DND-41 (cell line): ENCODE data around the gene TSPYL6.

Experiments used
- ATAC-seq: fragments of 200-7000 bp; cut with Tn5 transposase; 3 replicates; pipeline ENCODE4 v1.9.1; 2021; ENCODE audit warnings: low read depth; ENCODE audit not compliant: insufficient read depth
- DNase-seq: peaks from one replicate; pipeline ENCODE4 v3.0.0-alpha.2; 2020
- H2AFZ ChIP-seq: 2 replicates; pipeline ENCODE4 v1.6.0; 2012; ENCODE audit warnings: low read depth, low read length
- H3K27ac ChIP-seq: 2 replicates; pipeline ENCODE4 v1.5.1; 2012; ENCODE audit warnings: low read length, inconsistent platforms
- H3K27me3 ChIP-seq: fragments of 200-600 bp; sonication (generic); 2 replicates; pipeline ENCODE4 v1.6.0; 2012; ENCODE audit warnings: low read length, mild to moderate bottlenecking, inconsistent platforms; ENCODE audit not compliant: insufficient read depth, poor library complexity
- H3K36me3 ChIP-seq: 2 replicates; pipeline ENCODE4 v1.5.1; 2012; ENCODE audit warnings: low read length, inconsistent platforms; ENCODE audit not compliant: insufficient read depth
- H3K4me1 ChIP-seq: 2 replicates; pipeline ENCODE4 v1.5.1; 2012; ENCODE audit warnings: mild to moderate bottlenecking, low read length; ENCODE audit not compliant: insufficient read depth
- H3K4me2 ChIP-seq: 2 replicates; pipeline ENCODE4 v1.6.0; 2012; ENCODE audit warnings: mild to moderate bottlenecking, moderate library complexity, low read length, inconsistent platforms; ENCODE audit not compliant: insufficient read depth
- H3K4me3 ChIP-seq, 2 experiments: fragments of 200-600 bp in 1 of 2; shearing (Covaris generic) in 1 of 2; 2 replicates each; pipeline ENCODE4 v1.5.1; 2012 to 2016; ENCODE audit warnings: inconsistent platforms in 2 of 2, low read length in 2 of 2, mild to moderate bottlenecking in 2 of 2, low read depth in 1 of 2, moderate library complexity in 1 of 2
- H3K79me2 ChIP-seq: 2 replicates; pipeline ENCODE4 v1.6.0; 2012; ENCODE audit warnings: low read length, inconsistent platforms; ENCODE audit not compliant: insufficient read depth
- H3K9ac ChIP-seq: 2 replicates; pipeline ENCODE4 v1.6.0; 2012; ENCODE audit warnings: low read depth, mild to moderate bottlenecking, inconsistent platforms, low read length, moderate library complexity
- H3K9me3 ChIP-seq: 2 replicates; pipeline ENCODE4 v1.5.1; 2012; ENCODE audit warnings: low read length, moderate library complexity, mild to moderate bottlenecking, inconsistent platforms; ENCODE audit not compliant: insufficient read depth, severe bottlenecking
- H4K20me1 ChIP-seq: 2 replicates; pipeline ENCODE4 v1.6.0; 2012; ENCODE audit warnings: low read length; ENCODE audit not compliant: insufficient read depth
- CTCF ChIP-seq: IDR thresholded peaks from 2 replicates; pipeline ENCODE4 v1.5.1; 2012; ENCODE audit warnings: borderline replicate concordance, low read length, moderate library complexity, mild to moderate bottlenecking; ENCODE audit not compliant: poor library complexity, severe bottlenecking; ENCODE audit errors: extremely low read depth
- EZH2 ChIP-seq: IDR thresholded peaks from 3 replicates; pipeline ENCODE4 v1.6.1; 2012; ENCODE audit warnings: borderline replicate concordance, low read depth, mild to moderate bottlenecking, moderate library complexity, low read length, inconsistent platforms; ENCODE audit not compliant: severe bottlenecking

Gene TSPYL6

DNA sequence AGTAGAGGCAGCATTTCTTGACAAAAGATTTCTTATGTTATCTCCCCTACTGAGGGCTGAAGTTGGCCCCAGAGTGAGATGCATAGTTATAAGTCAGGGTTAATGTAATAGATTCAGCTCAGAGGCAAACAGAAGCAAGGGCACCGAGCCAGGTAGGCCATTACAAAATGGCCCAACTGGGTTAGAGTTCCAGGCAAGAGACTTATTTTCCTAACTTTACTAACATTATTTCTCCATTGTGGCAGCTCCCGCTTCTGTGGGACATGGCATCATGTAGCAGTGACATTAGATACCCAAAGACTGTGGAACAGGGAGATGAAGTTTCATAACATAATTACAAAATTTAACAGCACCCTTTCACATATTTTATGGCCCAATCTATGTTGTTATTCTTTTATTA lies 27.1 kb downstream of the TSPYL6 start:
- Histone ChIP-seq H3K36me3 (no peaks in the 10 kb centered on the region), H3K9ac (no peak overlapping the region), H2AFZ (no peak overlapping the region), H3K27ac (no peak overlapping the region), H3K4me1 (no peaks in the 10 kb centered on the region), H3K9me3 (peaks cover 2% of the 10 kb centered on the region), H3K79me2 (no peaks in the 10 kb centered on the region), H3K4me3 (no peak overlapping the region), H4K20me1 (no peaks in the 10 kb centered on the region), H3K4me2 (no peak overlapping the region), H3K27me3 (no peaks in the 10 kb centered on the region)
- TF ChIP-seq EZH2 (no peak), CTCF (no peak)
- DNase-seq, result no peak
- ATAC-seq, result no peak

GRCh38 chr2:54227798-54228197 lies 28.2 kb downstream of the TSPYL6 start:
- H3K27me3 ChIP-seq, result no peaks in the 10 kb centered on the region
- no peak for ATAC-seq
- no peaks in the 10 kb centered on the region for H4K20me1 ChIP-seq
- no peaks in the 10 kb centered on the region for H3K79me2 ChIP-seq
- no peak overlapping the region for H2AFZ ChIP-seq
- H3K9ac ChIP-seq, result no peak overlapping the region
- no peak overlapping the region for H3K4me2 ChIP-seq
- H3K4me1 ChIP-seq, result no peaks in the 10 kb centered on the region
- TF ChIP-seq CTCF (no peak), EZH2 (no peak)
- no peaks in the 10 kb centered on the region for H3K36me3 ChIP-seq
- H3K9me3 ChIP-seq, result peaks cover 2% of the 10 kb centered on the region
- no peak overlapping the region for H3K4me3 ChIP-seq
- DNase-seq, result no peak
- no peak overlapping the region for H3K27ac ChIP-seq

GRCh38 chr2:54226260-54226659 lies 29.8 kb downstream of the TSPYL6 start:
- Histone ChIP-seq H3K9me3 (no peaks in the 10 kb centered on the region), H4K20me1 (no peaks in the 10 kb centered on the region), H3K36me3 (no peaks in the 10 kb centered on the region), H3K4me2 (no peak overlapping the region), H3K27me3 (no peaks in the 10 kb centered on the region), H3K79me2 (no peaks in the 10 kb centered on the region), H3K4me1 (no peaks in the 10 kb centered on the region), H3K4me3 (no peak overlapping the region), H3K9ac (no peak overlapping the region), H3K27ac (no peak overlapping the region), H2AFZ (no peak overlapping the region)
- TF ChIP-seq CTCF (no peak), EZH2 (no peak)
- no peak for DNase-seq
- no peak for ATAC-seq

DNA sequence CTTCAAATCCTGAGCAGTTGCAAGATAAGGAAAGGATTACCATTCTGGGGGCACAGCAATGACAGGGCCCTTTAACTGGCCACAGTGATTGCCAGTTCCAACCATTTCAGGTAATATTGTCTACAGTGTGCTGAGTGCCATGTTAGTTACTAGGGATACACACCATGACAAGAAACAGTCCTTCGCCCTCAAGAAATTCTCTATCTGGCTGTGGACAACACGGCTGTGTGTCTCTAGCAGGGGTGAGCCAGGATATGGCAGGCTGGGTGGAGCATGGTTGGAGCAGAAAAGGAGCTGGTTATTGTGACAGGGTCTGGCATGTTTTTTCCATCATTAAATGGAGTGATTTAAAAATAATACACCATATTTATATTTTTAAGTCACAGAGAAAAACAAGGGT lies 31.0 kb downstream of the TSPYL6 start:
- DNase-seq (no peak), ATAC-seq (no peak)
- Histone ChIP-seq H3K9ac (no peak overlapping the region), H3K79me2 (no peaks in the 10 kb centered on the region), H3K36me3 (no peaks in the 10 kb centered on the region), H3K4me1 (no peaks in the 10 kb centered on the region), H3K27me3 (no peaks in the 10 kb centered on the region), H2AFZ (no peak overlapping the region), H3K4me3 (no peak overlapping the region), H3K27ac (no peak overlapping the region), H3K4me2 (no peak overlapping the region), H4K20me1 (no peaks in the 10 kb centered on the region), H3K9me3 (no peaks in the 10 kb centered on the region)
- TF ChIP-seq EZH2 (no peak), CTCF (no peak)
